Measurements from ENCODE around the gene USP1. TPM values are rescaled to one million over a fixed set of nuclear protein-coding genes. Genes with fewer than 3 reads are reported as not detected.

The USP1 gene
- total and polyA plus RNA-seq, 4 donors = 10.0 to 42.1 (median 16.8) TPM

- peaks cover 7 to 26% (median 9%) of the 10 kb centered on the region in 4 donors for H3K36me3 ChIP-seq (ENCODE audit: control insufficient read depth in 4 of 4, insufficient read depth in 4 of 4, low read length in 4 of 4)
- no peak overlapping the region for H3K27ac ChIP-seq (ENCODE audit: low read depth in 1 of 2, low read length in 1 of 2)
- H3K9me3 ChIP-seq (ENCODE audit: control insufficient read depth in 4 of 4, insufficient read depth in 3 of 4, low read length in 3 of 4) = peaks cover 0 to 2% (median 0%) of the 10 kb centered on the region in 4 donors
- H3K4me3 ChIP-seq = no peak overlapping the region
- no peaks in the 10 kb centered on the region for H3K4me1 ChIP-seq (ENCODE audit: control insufficient read depth in 5 of 5, insufficient read depth in 5 of 5, low read length in 5 of 5)
- DNase-seq (no peak), ATAC-seq (ENCODE audit: insufficient read depth, low FRiP score) (no peak)
- no peak overlapping the region for H3K9ac ChIP-seq (ENCODE audit: insufficient read depth in 1 of 2, low read length in 2 of 2)
- no peaks in the 10 kb centered on the region for H3K27me3 ChIP-seq (ENCODE audit: control insufficient read depth in 3 of 3, insufficient read depth in 3 of 3, low read length in 2 of 3)
- TF ChIP-seq CTCF (IDR thresholded peaks at IDR 0.05; ENCODE audit: control extremely low read depth, extremely low read depth) = no peak
Measured at GRCh38 chr1:62467092-62467491, 30.2 kb downstream of the USP1 start.

GRCh38 chr1:62476525-62477219 is 39.8 kb downstream of the USP1 start:
- Histone ChIP-seq H3K27me3 (ENCODE audit: control insufficient read depth in 3 of 3, insufficient read depth in 3 of 3, low read length in 2 of 3) (no peaks in the 10 kb centered on the region), H3K27ac (ENCODE audit: low read depth in 1 of 2, low read length in 1 of 2) (no peak overlapping the region), H3K36me3 (ENCODE audit: control insufficient read depth in 4 of 4, insufficient read depth in 4 of 4, low read length in 4 of 4) (peaks cover 4 to 27% (median 13%) of the 10 kb centered on the region in 4 donors), H3K9ac (ENCODE audit: insufficient read depth in 1 of 2, low read length in 2 of 2) (no peak overlapping the region), H3K4me3 (no peak overlapping the region), H3K4me1 (ENCODE audit: control insufficient read depth in 5 of 5, insufficient read depth in 5 of 5, low read length in 5 of 5) (no peaks in the 10 kb centered on the region), H3K9me3 (ENCODE audit: control insufficient read depth in 4 of 4, insufficient read depth in 3 of 4, low read length in 3 of 4) (no peaks in the 10 kb centered on the region)
- DNase-seq = no peak
- TF ChIP-seq CTCF (IDR thresholded peaks at IDR 0.05; ENCODE audit: control extremely low read depth, extremely low read depth) = no peak
- no peak for ATAC-seq (ENCODE audit: insufficient read depth, low FRiP score)
- 85 to 93% methylated on average over 3 of the region's 3 CpGs for WGBS, 2 donors

GRCh38 chr1:62481681-62482080 is 44.8 kb downstream of the USP1 start:
- Histone ChIP-seq H3K4me1 (ENCODE audit: control insufficient read depth in 5 of 5, insufficient read depth in 5 of 5, low read length in 5 of 5) (no peaks in the 10 kb centered on the region), H3K27me3 (ENCODE audit: control insufficient read depth in 3 of 3, insufficient read depth in 3 of 3, low read length in 2 of 3) (no peaks in the 10 kb centered on the region), H3K36me3 (ENCODE audit: control insufficient read depth in 4 of 4, insufficient read depth in 4 of 4, low read length in 4 of 4) (peaks cover 0 to 7% (median 2%) of the 10 kb centered on the region in 4 donors), H3K9me3 (ENCODE audit: control insufficient read depth in 4 of 4, insufficient read depth in 3 of 4, low read length in 3 of 4) (no peaks in the 10 kb centered on the region), H3K27ac (ENCODE audit: low read depth in 1 of 2, low read length in 1 of 2) (no peak overlapping the region), H3K4me3 (no peak overlapping the region), H3K9ac (ENCODE audit: insufficient read depth in 1 of 2, low read length in 2 of 2) (no peak overlapping the region)
- WGBS, 2 donors = 86 to 90% methylated on average over 3 of the region's 3 CpGs
- DNase-seq (no peak), ATAC-seq (ENCODE audit: insufficient read depth, low FRiP score) (no peak)
- no peak for TF ChIP-seq CTCF (IDR thresholded peaks at IDR 0.05; ENCODE audit: control extremely low read depth, extremely low read depth)

Measured in lung (tissue), 12 donors.